ENCODE results near the gene ELP5. TPM values are rescaled to one million over a fixed set of nuclear protein-coding genes. Genes with fewer than 3 reads are reported as not detected.

The ELP5 gene
- total RNA-seq, 2 experiments from 2014 or later: 52.4 to 53.5 TPM

GRCh38 chr17:7295230-7296180 lies 43.5 kb downstream of the ELP5 start:
- Mint-ChIP-seq H3K9me3 (no peaks in the 10 kb centered on the region), H3K36me3 (ENCODE audit: low read depth) (no peaks in the 10 kb centered on the region), H3K27ac (no peak overlapping the region), H3K4me1 (ENCODE audit: low read depth) (peaks cover 19% of the 10 kb centered on the region), H3K27me3 (ENCODE audit: low read depth) (peaks cover 24% of the 10 kb centered on the region), H3K4me3 (peak overlapping the region; percentile 70)
- intact Hi-C loops (cut with micrococcal nuclease): loop anchor here (1.0 to 2.0 kb wide), 3 partner anchors 15 to 249 kb away; no protein-coding TSS in a partner anchor
- no peak for DNase-seq
- CTCF ChIA-PET: interaction anchor here (0.6 to 4.1 kb wide), 13 partner anchors 10 to 162 kb away, joined by 3 to 45 read pairs (median 9); partner anchors contain the start of genes ACAP1, PHF23 and SLC2A4

DNA sequence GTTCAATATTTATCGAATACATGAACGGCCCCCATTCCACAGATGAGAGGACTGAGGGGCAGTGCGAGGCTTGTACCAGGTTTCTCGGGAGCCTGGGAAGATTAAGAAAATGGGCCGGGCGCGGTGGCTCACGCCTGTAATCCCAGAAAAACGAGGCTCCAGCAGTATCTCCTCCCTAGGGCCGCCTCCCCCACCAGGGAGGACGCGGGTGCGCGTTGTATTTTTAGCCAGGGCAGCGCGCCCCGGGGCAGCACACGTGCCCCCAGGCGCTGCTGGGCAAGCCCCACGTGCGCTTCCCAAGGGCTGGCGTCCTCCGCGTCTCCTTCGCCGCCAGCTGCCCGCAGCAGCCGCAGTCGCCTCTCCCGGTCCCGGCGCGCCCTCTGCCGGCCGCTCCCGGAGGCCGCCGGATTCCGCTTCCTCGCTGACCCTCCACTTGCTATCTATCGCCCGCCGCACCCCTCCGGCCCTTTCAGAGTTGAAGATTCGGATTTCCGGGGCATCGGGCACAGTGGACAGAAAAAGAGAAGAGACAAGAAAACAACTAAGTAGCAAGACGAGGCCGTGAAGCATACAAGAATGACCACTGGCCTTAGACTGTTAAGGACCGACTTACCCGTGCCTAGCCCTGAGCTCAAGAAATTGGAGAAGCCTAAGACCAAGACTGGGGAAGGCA lies 44.3 kb downstream of the ELP5 start:
- intact Hi-C loops (cut with micrococcal nuclease): loop anchor here (1.0 to 2.0 kb wide), 3 partner anchors 16 to 250 kb away; no protein-coding TSS in a partner anchor
- Mint-ChIP-seq H3K36me3 (ENCODE audit: low read depth) (no peaks in the 10 kb centered on the region), H3K27ac (no peak overlapping the region), H3K4me1 (ENCODE audit: low read depth) (peaks cover 19% of the 10 kb centered on the region), H3K4me3 (peak overlapping the region; percentile 32), H3K9me3 (no peaks in the 10 kb centered on the region), H3K27me3 (ENCODE audit: low read depth) (peaks cover 24% of the 10 kb centered on the region)
- CTCF ChIA-PET: interaction anchor here (0.6 to 4.1 kb wide), 22 partner anchors 8 to 408 kb away, joined by 3 to 45 read pairs (median 6); partner anchors contain the start of genes ACAP1, DLG4, EFNB3 and PHF23
- peak; percentile 72 for DNase-seq

DNA sequence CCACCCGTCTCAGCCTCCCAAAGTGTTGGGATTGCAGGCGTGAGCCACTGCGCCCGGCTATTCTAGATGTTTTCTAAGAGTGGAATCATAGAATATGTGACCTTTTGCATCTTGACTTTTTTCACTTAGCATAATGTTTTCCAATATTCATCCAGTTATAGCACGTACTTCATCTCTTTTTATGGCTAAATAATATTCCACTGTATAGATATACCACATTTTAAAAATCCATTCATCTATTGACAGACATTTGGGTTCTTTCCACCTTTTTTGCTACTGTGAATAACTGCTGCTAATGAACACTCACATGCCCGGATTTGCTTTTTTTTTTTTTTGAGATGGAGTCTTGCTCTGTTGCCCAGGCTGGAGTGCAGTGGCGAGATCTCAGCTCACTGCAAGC lies 52.2 kb downstream of the ELP5 start:
- intact Hi-C loops (cut with micrococcal nuclease): no loop called here
- Mint-ChIP-seq H3K9me3 (no peaks in the 10 kb centered on the region), H3K27me3 (ENCODE audit: low read depth) (no peaks in the 10 kb centered on the region), H3K36me3 (ENCODE audit: low read depth) (peaks cover 13% of the 10 kb centered on the region), H3K4me3 (no peak overlapping the region), H3K4me1 (ENCODE audit: low read depth) (peaks cover 8% of the 10 kb centered on the region), H3K27ac (no peak overlapping the region)
- no peak for DNase-seq
- CTCF ChIA-PET: interaction anchor here (0.9 to 2.5 kb wide), 2 partner anchors 8 to 259 kb away, joined by 3 to 13 read pairs; no protein-coding TSS in a partner anchor

DNA sequence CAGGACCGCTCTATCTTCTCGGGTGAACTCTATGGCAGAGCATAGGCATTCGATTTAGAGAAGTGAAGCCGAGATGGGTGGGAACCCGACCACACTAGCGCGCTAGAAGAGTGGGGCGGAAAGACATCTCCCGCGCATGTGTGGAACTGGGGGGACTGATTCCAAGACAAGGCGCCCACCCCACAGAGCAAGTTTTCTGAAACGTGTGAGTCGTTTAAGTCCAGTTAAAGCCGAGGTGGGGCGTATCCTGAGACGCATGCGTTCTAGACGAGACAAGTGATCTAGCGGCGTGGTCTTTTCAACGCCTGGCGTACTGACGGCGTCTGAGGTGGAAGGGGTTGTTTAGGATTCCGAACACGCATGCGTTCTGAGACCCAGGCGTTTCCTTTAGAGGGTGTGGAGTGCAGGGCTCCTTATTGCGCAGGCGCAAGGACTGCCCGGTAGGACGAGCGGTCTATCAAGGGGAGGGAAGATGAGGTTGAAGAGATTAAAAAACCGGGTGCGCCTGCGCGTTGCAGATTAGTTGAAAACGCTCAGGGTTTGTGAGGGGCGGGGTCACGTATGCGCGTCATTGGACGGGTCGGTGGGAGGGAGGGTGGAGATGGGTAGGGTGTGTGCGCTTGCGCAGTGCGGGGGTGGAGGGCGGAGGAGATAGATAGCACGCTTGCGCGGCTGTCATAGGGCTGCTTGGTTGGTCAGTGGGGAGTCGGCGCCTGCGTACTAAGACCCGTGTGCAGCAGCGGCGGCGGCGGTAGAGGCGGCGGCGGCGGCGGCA lies 55.1 kb downstream of the ELP5 start, which contains the start of gene EIF5A:
Gene EIF5A (plus strand): TSS at position 718 of the 775 bp plus-strand sequence. CDS start 2,008 bp downstream, outside the sequence.
- CTCF ChIA-PET: interaction anchor here (2.5 kb wide), 1 partner anchor 11 kb away, joined by 13 read pairs; no protein-coding TSS in a partner anchor
- peak within 1 kb of the TSS; percentile 86 for H3K4me3 Mint-ChIP-seq
- peaks cover 35% of the 10 kb centered on the region for H3K4me1 Mint-ChIP-seq (ENCODE audit: low read depth)
- peak; percentile 100 for DNase-seq
- no peaks in the 10 kb centered on the region for H3K27me3 Mint-ChIP-seq (ENCODE audit: low read depth)
- peaks cover 39% of the 10 kb centered on the region for H3K36me3 Mint-ChIP-seq (ENCODE audit: low read depth)
- intact Hi-C loops (cut with micrococcal nuclease): loop anchor here (1.0 to 5.0 kb wide), 17 partner anchors 8 to 580 kb away; partner anchors contain the start of genes ACAP1, CYB5D1, DVL2 and ELP5
- H3K27ac Mint-ChIP-seq: peak within 1 kb of the TSS; percentile 96
- no peaks in the 10 kb centered on the region for H3K9me3 Mint-ChIP-seq

- H3K9me3 Mint-ChIP-seq: no peaks in the 10 kb centered on the region
- peak overlapping the region; percentile 96 for H3K27ac Mint-ChIP-seq
- peak overlapping the region; percentile 86 for H3K4me3 Mint-ChIP-seq
- intact Hi-C loops (cut with micrococcal nuclease): loop anchor here (1.0 to 5.0 kb wide), 19 partner anchors 7 to 579 kb away; partner anchors contain the start of genes ACAP1, CYB5D1, DVL2 and ELP5
- peaks cover 48% of the 10 kb centered on the region for H3K36me3 Mint-ChIP-seq (ENCODE audit: low read depth)
- CTCF ChIA-PET: interaction anchor here (0.9 kb wide), 1 partner anchor 29 kb away, joined by 4 read pairs; the partner anchor contains the start of gene ACAP1
- peaks cover 44% of the 10 kb centered on the region for H3K4me1 Mint-ChIP-seq (ENCODE audit: low read depth)
- H3K27me3 Mint-ChIP-seq (ENCODE audit: low read depth): no peaks in the 10 kb centered on the region
- DNase-seq: peak; percentile 56
These were observed 55.9 kb downstream of the ELP5 start for GRCh38 chr17:7307686-7308624.

DNA sequence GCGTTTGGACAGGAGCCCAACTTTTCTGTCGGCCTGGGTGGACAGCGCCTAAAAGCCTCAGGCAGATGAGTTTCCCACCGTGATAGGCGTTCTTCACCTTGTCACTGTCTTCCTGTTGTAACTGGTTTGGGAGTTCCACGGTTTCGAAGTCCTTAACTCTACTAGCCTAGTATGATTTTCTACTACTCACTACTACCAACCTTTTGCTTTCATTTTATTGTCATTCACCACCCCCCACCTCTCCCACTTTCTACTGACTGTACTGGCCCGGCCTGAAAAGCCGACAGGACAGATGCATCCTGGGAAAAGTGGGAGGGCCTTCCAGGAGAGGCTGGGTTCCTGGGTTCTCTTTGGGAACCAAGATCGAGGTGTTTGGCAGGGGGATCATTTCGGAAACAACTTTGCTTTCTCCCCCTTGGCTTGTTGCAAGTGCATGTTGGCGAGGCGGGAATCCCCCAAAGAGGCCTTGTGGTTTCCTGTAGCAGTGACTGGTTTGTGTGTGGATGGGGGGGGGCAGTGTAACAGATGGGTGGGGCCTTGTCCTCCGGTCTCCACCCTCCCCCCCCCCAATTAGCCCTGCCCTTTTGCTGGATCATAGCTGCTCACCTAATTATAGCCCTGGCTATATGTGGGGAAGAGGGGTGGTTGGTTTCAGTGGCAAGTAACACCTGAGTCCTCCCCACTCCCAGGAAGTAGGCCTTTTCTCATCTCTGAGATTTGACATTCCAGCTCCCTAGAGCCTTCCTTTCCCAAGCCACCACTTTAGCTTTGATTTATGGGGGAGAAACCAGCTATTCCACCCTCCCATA lies 56.8 kb downstream of the ELP5 start:
- DNase-seq: peak; percentile 92
- peak overlapping the region; percentile 78 for H3K4me3 Mint-ChIP-seq
- no peaks in the 10 kb centered on the region for H3K27me3 Mint-ChIP-seq (ENCODE audit: low read depth)
- CTCF ChIA-PET: interaction anchor here (0.9 to 1.4 kb wide), 4 partner anchors 11 to 28 kb away, joined by 3 to 4 read pairs (median 3); partner anchors contain the start of gene ACAP1
- intact Hi-C loops (cut with micrococcal nuclease): loop anchor here (1.0 to 5.0 kb wide), 5 partner anchors 176 to 548 kb away; partner anchors contain the start of genes CYB5D1, NAA38, POLR2A and TMEM88
- H3K9me3 Mint-ChIP-seq: no peaks in the 10 kb centered on the region
- H3K27ac Mint-ChIP-seq: peak overlapping the region; percentile 96
- peaks cover 48% of the 10 kb centered on the region for H3K36me3 Mint-ChIP-seq (ENCODE audit: low read depth)
- peaks cover 49% of the 10 kb centered on the region for H3K4me1 Mint-ChIP-seq (ENCODE audit: low read depth)

Small RNAs within 50 kb of the gene (microRNA-seq; reads per million reads assigned to microRNA genes)
- 3,303 reads per million, percentile 92 among the genes with 10 or more reads in this experiment for gene MIR324 (ENCODE audit: borderline microRNAs expressed, borderline replicate concordance)

Other genes with a start within 250 kb of the ELP5 start
- gene RNASEK, start 239.6 kb upstream of the ELP5 start, total RNA-seq: 100 to 1,000 TPM; 120 to 130 TPM
- under 1 TPM; 0.62 to 0.74 TPM for gene BCL6B, start 229.2 kb upstream of the ELP5 start, total RNA-seq
- gene SLC16A13, start 216.2 kb upstream of the ELP5 start, total RNA-seq: 1 to 10 TPM; 4.1 to 5.3 TPM
- gene SLC16A11, start 208.1 kb upstream of the ELP5 start, total RNA-seq: under 1 TPM; 0.30 to 0.64 TPM
- not detected for gene CLEC10A, start 172.0 kb upstream of the ELP5 start, total RNA-seq
- not detected for gene ASGR2, start 137.4 kb upstream of the ELP5 start, total RNA-seq
- gene ASGR1, start 72.8 kb upstream of the ELP5 start, total RNA-seq: 1 to 10 TPM in 1 of 2 experiments, under 1 TPM in 1; 0.64 to 1.5 TPM
- 10 to 100 TPM; 13.6 to 13.8 TPM for gene DLG4, start 32.4 kb upstream of the ELP5 start, total RNA-seq
- gene ACADVL, start 32.3 kb upstream of the ELP5 start, total RNA-seq: 100 to 1,000 TPM; 263 to 267 TPM
- 10 to 100 TPM; 26.7 to 29.4 TPM for gene DVL2, start 17.7 kb upstream of the ELP5 start, total RNA-seq
- gene PHF23, start 12.8 kb upstream of the ELP5 start, total RNA-seq: 10 to 100 TPM in 1 of 2 experiments, 1 to 10 TPM in 1; 8.4 to 10.0 TPM
- gene GABARAP, start 9.8 kb upstream of the ELP5 start, total RNA-seq: 100 to 1,000 TPM; 137 to 152 TPM
- 100 to 1,000 TPM; 147 to 152 TPM for gene CTDNEP1, start 481 bp upstream of the ELP5 start, total RNA-seq
- gene CLDN7, start 10.3 kb downstream of the ELP5 start, total RNA-seq: under 1 TPM in 1 of 2 experiments, not detected in 1; 0.40 TPM
- under 1 TPM; 0.19 to 0.37 TPM for gene SLC2A4, start 29.5 kb downstream of the ELP5 start, total RNA-seq
- gene YBX2, start 42.4 kb downstream of the ELP5 start, total RNA-seq: under 1 TPM; 0.45 to 0.52 TPM
- 100 to 1,000 TPM; 757 to 792 TPM for gene EIF5A, start 55.4 kb downstream of the ELP5 start, total RNA-seq
- gene GPS2, start 63.1 kb downstream of the ELP5 start, total RNA-seq: 10 to 100 TPM; 28.2 to 32.2 TPM
- 10 to 100 TPM; 21.9 to 22.5 TPM for gene NEURL4, start 77.1 kb downstream of the ELP5 start, total RNA-seq
- 100 to 1,000 TPM; 309 to 320 TPM for gene ACAP1, start 84.3 kb downstream of the ELP5 start, total RNA-seq
- under 1 TPM; 0.41 to 0.47 TPM for gene KCTD11, start 99.9 kb downstream of the ELP5 start, total RNA-seq
- gene TMEM95, start 102.9 kb downstream of the ELP5 start, total RNA-seq: not detected
- gene TNK1, start 128.9 kb downstream of the ELP5 start, total RNA-seq: 1 to 10 TPM; 4.0 to 4.8 TPM
- gene PLSCR3, start 142.3 kb downstream of the ELP5 start, total RNA-seq: 10 to 100 TPM; 58.6 to 59.4 TPM
- 10 to 100 TPM; 65.6 to 66.3 TPM for gene TMEM256, start 151.9 kb downstream of the ELP5 start, total RNA-seq
- 1 to 10 TPM; 7.7 to 8.9 TPM for gene NLGN2, start 155.6 kb downstream of the ELP5 start, total RNA-seq
- not detected for gene SPEM1, start 168.1 kb downstream of the ELP5 start, total RNA-seq
- not detected for gene SPEM2, start 173.4 kb downstream of the ELP5 start, total RNA-seq
- not detected for gene SPEM3, start 176.6 kb downstream of the ELP5 start, total RNA-seq
- gene TMEM102, start 183.2 kb downstream of the ELP5 start, total RNA-seq: 1 to 10 TPM; 3.3 to 3.5 TPM
- gene FGF11, start 187.3 kb downstream of the ELP5 start, total RNA-seq: 1 to 10 TPM; 1.3 to 1.6 TPM
- gene CHRNB1, start 192.8 kb downstream of the ELP5 start, total RNA-seq: 1 to 10 TPM; 5.1 to 5.9 TPM
- gene ZBTB4, start 227.4 kb downstream of the ELP5 start, total RNA-seq: 1 to 10 TPM; 9.2 to 9.4 TPM
- gene SLC35G6, start 229.2 kb downstream of the ELP5 start, total RNA-seq: not detected
- 100 to 1,000 TPM; 204 to 205 TPM for gene POLR2A, start 232.2 kb downstream of the ELP5 start, total RNA-seq